Measurements from ENCODE around the gene GSG1L.

GSG1L gene

GRCh38 chr16:28062847-28063521, 530 bp downstream of the GSG1L start:
- H3K9me3 ChIP-seq (ENCODE audit: control insufficient read depth, low read length): no peaks in the 10 kb centered on the region

GRCh38 chr16:28062261-28062846, 1.2 kb downstream of the GSG1L start:
- no peaks in the 10 kb centered on the region for H3K79me1 ChIP-seq (replicated peaks; ENCODE audit: low read length, poor library complexity, severe bottlenecking)
- peaks cover 80 to 84% of the 10 kb centered on the region in 2 experiments for H3K27me3 ChIP-seq (ENCODE audit: control insufficient read depth in 1 of 2, insufficient read depth in 1 of 2, low read length in 2 of 2)
- no peak overlapping the region for H4K8ac ChIP-seq (ENCODE audit: low read length)
- no peak overlapping the region for H2AK5ac ChIP-seq (ENCODE audit: low read length, severe bottlenecking)
- H3K36me3 ChIP-seq (ENCODE audit: control insufficient read depth in 1 of 2, insufficient read depth in 2 of 2, low read depth in 1 of 2, low read length in 2 of 2): no peaks in the 10 kb centered on the region
- no peak overlapping the region for H3K18ac ChIP-seq (ENCODE audit: low read depth in 1 of 2, low read length in 2 of 2)
- H3K14ac ChIP-seq (ENCODE audit: low read length in 2 of 2): no peak overlapping the region
- peaks cover 19% of the 10 kb centered on the region for H3K4me1 ChIP-seq (ENCODE audit: control insufficient read depth, insufficient read depth, low read depth, low read length)
- no peak overlapping the region for H3K9ac ChIP-seq (ENCODE audit: low read length)
- peak overlapping the region; percentile 83 for H3K4me2 ChIP-seq (ENCODE audit: low read length, poor library complexity, severe bottlenecking)
- H3K27ac ChIP-seq (ENCODE audit: low read length, poor library complexity, severe bottlenecking): no peak overlapping the region
- no peak overlapping the region for H3K23ac ChIP-seq (ENCODE audit: low read length in 2 of 2)
- H4K91ac ChIP-seq (ENCODE audit: low read length): no peak overlapping the region
- WGBS: 20% methylated on average over 16 of the region's 39 CpGs
- H2BK12ac ChIP-seq (ENCODE audit: low read length in 2 of 2): no peak overlapping the region
- no peak overlapping the region for H2BK5ac ChIP-seq (ENCODE audit: low read depth, low read length, poor library complexity, severe bottlenecking)
- peak overlapping the region in 1 of 2 experiments; percentile 42 for H3K4me3 ChIP-seq (ENCODE audit: insufficient read depth in 1 of 2, low read depth in 1 of 2, low read length in 2 of 2)
- no peak overlapping the region for H2BK120ac ChIP-seq (ENCODE audit: low read depth, low read length)
- no peak overlapping the region for H2BK15ac ChIP-seq (ENCODE audit: low read depth, poor library complexity, severe bottlenecking)
- H2AFZ ChIP-seq (ENCODE audit: low read depth, low read length): no peak overlapping the region
- DNase-seq: no peak
- no peak overlapping the region for H3K4ac ChIP-seq (ENCODE audit: low read depth in 1 of 2, low read length in 2 of 2)
- no peaks in the 10 kb centered on the region for H3K9me3 ChIP-seq (ENCODE audit: control insufficient read depth, low read length)

More at GRCh38 chr16:28062847-28063521, 530 bp downstream of the GSG1L start:
- Histone ChIP-seq H3K27me3 (ENCODE audit: control insufficient read depth in 1 of 2, insufficient read depth in 1 of 2, low read length in 2 of 2) (peaks cover 74 to 81% of the 10 kb centered on the region in 2 experiments), H2BK120ac (ENCODE audit: low read depth, low read length) (no peak overlapping the region), H2BK12ac (ENCODE audit: low read length in 2 of 2) (no peak overlapping the region), H3K79me1 (replicated peaks; ENCODE audit: low read length, poor library complexity, severe bottlenecking) (no peaks in the 10 kb centered on the region), H4K91ac (ENCODE audit: low read length) (no peak overlapping the region), H2BK15ac (ENCODE audit: low read depth, poor library complexity, severe bottlenecking) (no peak overlapping the region), H3K4ac (ENCODE audit: low read depth in 1 of 2, low read length in 2 of 2) (no peak overlapping the region), H2AK5ac (ENCODE audit: low read length, severe bottlenecking) (no peak overlapping the region), H3K18ac (ENCODE audit: low read depth in 1 of 2, low read length in 2 of 2) (no peak overlapping the region), H2BK5ac (ENCODE audit: low read depth, low read length, poor library complexity, severe bottlenecking) (no peak overlapping the region), H3K4me3 (ENCODE audit: insufficient read depth in 1 of 2, low read depth in 1 of 2, low read length in 2 of 2) (peak overlapping the region in 1 of 2 experiments; percentile 42), H3K27ac (ENCODE audit: low read length, poor library complexity, severe bottlenecking) (no peak overlapping the region), H3K14ac (ENCODE audit: low read length in 2 of 2) (no peak overlapping the region), H2AFZ (ENCODE audit: low read depth, low read length) (peak overlapping the region; percentile 56), H3K9ac (ENCODE audit: low read length) (no peak overlapping the region), H3K4me2 (ENCODE audit: low read length, poor library complexity, severe bottlenecking) (peak overlapping the region; percentile 83), H4K8ac (ENCODE audit: low read length) (no peak overlapping the region), H3K4me1 (ENCODE audit: control insufficient read depth, insufficient read depth, low read depth, low read length) (peaks cover 23% of the 10 kb centered on the region), H3K36me3 (ENCODE audit: control insufficient read depth in 1 of 2, insufficient read depth in 2 of 2, low read depth in 1 of 2, low read length in 2 of 2) (no peaks in the 10 kb centered on the region), H3K23ac (ENCODE audit: low read length in 2 of 2) (no peak overlapping the region)
- 1% methylated on average over 50 of the region's 99 CpGs for WGBS
- peak; percentile 3 for DNase-seq

- Histone ChIP-seq H3K18ac (ENCODE audit: low read depth in 1 of 2, low read length in 2 of 2) (no peak overlapping the region), H3K9ac (ENCODE audit: low read length) (no peak overlapping the region), H2BK5ac (ENCODE audit: low read depth, low read length, poor library complexity, severe bottlenecking) (no peak overlapping the region), H3K27ac (ENCODE audit: low read length, poor library complexity, severe bottlenecking) (no peak overlapping the region), H3K23ac (ENCODE audit: low read length in 2 of 2) (no peak overlapping the region), H2BK120ac (ENCODE audit: low read depth, low read length) (no peak overlapping the region), H2BK12ac (ENCODE audit: low read length in 2 of 2) (no peak overlapping the region), H2AK5ac (ENCODE audit: low read length, severe bottlenecking) (no peak overlapping the region), H3K79me1 (replicated peaks; ENCODE audit: low read length, poor library complexity, severe bottlenecking) (no peaks in the 10 kb centered on the region), H3K14ac (ENCODE audit: low read length in 2 of 2) (no peak overlapping the region), H3K36me3 (ENCODE audit: control insufficient read depth in 1 of 2, insufficient read depth in 2 of 2, low read depth in 1 of 2, low read length in 2 of 2) (no peaks in the 10 kb centered on the region), H3K4ac (ENCODE audit: low read depth in 1 of 2, low read length in 2 of 2) (no peak overlapping the region), H4K91ac (ENCODE audit: low read length) (no peak overlapping the region), H3K4me2 (ENCODE audit: low read length, poor library complexity, severe bottlenecking) (no peak overlapping the region), H3K4me3 (ENCODE audit: insufficient read depth in 1 of 2, low read depth in 1 of 2, low read length in 2 of 2) (no peak overlapping the region), H3K4me1 (ENCODE audit: control insufficient read depth, insufficient read depth, low read depth, low read length) (peaks cover 19% of the 10 kb centered on the region), H3K9me3 (ENCODE audit: control insufficient read depth, low read length) (no peaks in the 10 kb centered on the region), H4K8ac (ENCODE audit: low read length) (no peak overlapping the region), H3K27me3 (ENCODE audit: control insufficient read depth in 1 of 2, insufficient read depth in 1 of 2, low read length in 2 of 2) (peaks cover 84% of the 10 kb centered on the region in 2 experiments), H2BK15ac (ENCODE audit: low read depth, poor library complexity, severe bottlenecking) (no peak overlapping the region), H2AFZ (ENCODE audit: low read depth, low read length) (no peak overlapping the region)
- DNase-seq: no peak
- WGBS: 72% methylated on average over 9 of the region's 10 CpGs
Measured at GRCh38 chr16:28061352-28062101, 2.0 kb downstream of the GSG1L start.
